Endothelial cell of umbilical vein (primary cell): Measurements from ENCODE around the gene RPL22L1. TPM values are rescaled to one million over a fixed set of nuclear protein-coding genes. Genes with fewer than 3 reads are reported as not detected.

Experiments used
- BruUV-seq: library from RNA; stranded (reverse); fragments of 400-500 nt; replicated peaks from 2 replicates; lab custom pipeline; 2021; lab: Mats Ljungman, UMichigan
- CTCF ChIA-PET: fragments of 300-600, 350-600 bp; sonication (Branson Sonifier 250); formaldehyde crosslinking; loops from one replicate; lab custom pipeline; 2021; ENCODE audit warnings: antibody characterized with exemption, inconsistent platforms; lab: Charles Lee
- POLR2A ChIA-PET: fragments of 300-600, 350-600 bp; sonication (Branson Sonifier 250); formaldehyde crosslinking; loops from one replicate; lab custom pipeline; 2021; ENCODE audit warnings: antibody characterized with exemption, inconsistent platforms; lab: Charles Lee
- DNase-seq: peaks from one replicate; pipeline ENCODE4 v3.0.0-alpha.2; 2011; ENCODE audit warnings: low read depth, low spot score
- FAIRE-seq: peaks from 2 replicates; lab custom pipeline; 2011; peaks lifted over from hg19 to GRCh38; lab: Jason Lieb, UNC
- H2AFZ ChIP-seq: 2 replicates; pipeline ENCODE4 v1.6.0; 2012; ENCODE audit warnings: low read depth, low read length, control low read depth, inconsistent platforms
- H3K27ac ChIP-seq: 2 replicates; pipeline ENCODE4 v1.5.1; 2011; ENCODE audit warnings: low read depth, mild to moderate bottlenecking, control low read depth, low read length, moderate library complexity; ENCODE audit not compliant: insufficient read depth
- H3K27me3 ChIP-seq, 2 experiments: 2 replicates each; pipeline versions ENCODE4 v1.6.0 to v1.6.1; 2011; ENCODE audit warnings: low read length in 2 of 2, mixed read lengths in 1 of 2; ENCODE audit not compliant: control insufficient read depth in 2 of 2, insufficient read depth in 2 of 2
- H3K36me3 ChIP-seq, 2 experiments: 2 replicates in 1 of 2; 3 replicates in 1 of 2; pipeline ENCODE4 v1.5.1; 2011; ENCODE audit warnings: low read length in 2 of 2, mild to moderate bottlenecking in 1 of 2, moderate library complexity in 1 of 2; ENCODE audit not compliant: control insufficient read depth in 2 of 2, insufficient read depth in 2 of 2; ENCODE audit errors: extremely low read depth in 1 of 2
- H3K4me1 ChIP-seq: 3 replicates; pipeline ENCODE4 v1.5.1; 2011; ENCODE audit warnings: mild to moderate bottlenecking, low read length; ENCODE audit not compliant: control insufficient read depth, insufficient read depth; ENCODE audit errors: extremely low read depth
- H3K4me2 ChIP-seq: 2 replicates; pipeline ENCODE4 v1.6.1; 2011; ENCODE audit warnings: low read length, control low read depth, mixed read lengths; ENCODE audit not compliant: insufficient read depth
- H3K4me3 ChIP-seq, 3 experiments: fragments of 200-600 bp in 1 of 3; sonication (generic), shearing (Covaris generic) in 1 of 3; replicated peaks in 1 of 3; 2 replicates each; pipeline ENCODE4 v1.5.1; 2011 to 2016; ENCODE audit warnings: control low read depth in 3 of 3, low read length in 3 of 3, mild to moderate bottlenecking in 2 of 3, inconsistent platforms in 1 of 3, low read depth in 1 of 3, moderate library complexity in 1 of 3; ENCODE audit not compliant: insufficient read depth in 1 of 3
- H3K79me2 ChIP-seq: 2 replicates; pipeline ENCODE4 v1.6.0; 2012; ENCODE audit warnings: low read length, inconsistent platforms; ENCODE audit not compliant: control insufficient read depth, insufficient read depth
- H3K9ac ChIP-seq: replicated peaks from 2 replicates; pipeline ENCODE3; 2011; ENCODE audit warnings: low read length, control low read depth; ENCODE audit not compliant: insufficient read depth; ENCODE audit errors: extremely low read depth
- H3K9me1 ChIP-seq: replicated peaks from 3 replicates; pipeline ENCODE4 v1.6.0; 2011; ENCODE audit warnings: mild to moderate bottlenecking, low read length; ENCODE audit not compliant: control insufficient read depth, insufficient read depth; ENCODE audit errors: extremely low read depth
- H3K9me3 ChIP-seq: replicated peaks from 2 replicates; pipeline ENCODE4 v1.5.1; 2012; ENCODE audit warnings: low read length, inconsistent platforms; ENCODE audit not compliant: control insufficient read depth, insufficient read depth
- H4K20me1 ChIP-seq: replicated peaks from 2 replicates; pipeline ENCODE3; 2011; ENCODE audit warnings: mild to moderate bottlenecking, low read length; ENCODE audit not compliant: control insufficient read depth, insufficient read depth; ENCODE audit errors: extremely low read depth
- FOS ChIP-seq: IDR thresholded peaks from 2 replicates; pipeline ENCODE4 v1.6.1; 2011; ENCODE audit warnings: mild to moderate bottlenecking, low read length, moderate library complexity, borderline replicate concordance; ENCODE audit not compliant: insufficient read depth
- GATA2 ChIP-seq: IDR thresholded peaks from 2 replicates; pipeline ENCODE4 v1.7.0; 2011; ENCODE audit warnings: low read depth, mild to moderate bottlenecking, moderate library complexity, mixed read lengths, low read length; ENCODE audit not compliant: insufficient read length, insufficient read depth
- JUN ChIP-seq: IDR thresholded peaks from 2 replicates; pipeline ENCODE4 v1.6.1; 2011; ENCODE audit warnings: borderline replicate concordance, low read depth; ENCODE audit not compliant: insufficient read length, insufficient read depth
- MYC ChIP-seq: IDR thresholded peaks from one replicate; pipeline ENCODE4 v1.6.1; 2011; ENCODE audit warnings: mild to moderate bottlenecking, low read depth, low read length
- POLR2AphosphoS5 ChIP-seq: IDR thresholded peaks from 2 replicates; pipeline ENCODE4 v1.6.1; 2012; ENCODE audit warnings: low read depth, mild to moderate bottlenecking, control low read depth, low read length, moderate library complexity; ENCODE audit not compliant: insufficient read depth
- dilution Hi-C: fragments of 300-500 bp; cut with MboI; formaldehyde crosslinking; loops from one replicate; pipeline ENCODE4 v1.15.0; 2019; ENCODE audit warnings: low sequenced_read_pairs; ENCODE audit not compliant: extremely low pct_ligation_motif_present
- intact Hi-C: fragments of 100-400 bp; cut with micrococcal nuclease; formaldehyde crosslinking; loops from one replicate; pipeline ENCODE4 v1.10.0; 2022
- polyA plus RNA-seq, 4 experiments: library from polyadenylated mRNA; depleted of rRNA in 3 of 4; stranded (reverse) in 3 of 4; unstranded in 1 of 4; fragments of >200 nt; gene quantifications; 2 replicates each; pipeline versions ENCODE4 v1.2.1 to v1.2.3, GENCODE V29; 2011 to 2012; ENCODE audit warnings: missing spikeins in 1 of 4
- total RNA-seq: library from RNA; stranded (reverse); gene quantifications from 2 replicates; pipeline ENCODE4 v1.2.3, GENCODE V29; 2021
- TF ChIP-seq, protein P1 (sequence below): IDR thresholded peaks from 2 replicates; pipeline ENCODE4 v1.6.1; 2011; ENCODE audit not compliant: insufficient read depth, insufficient read length

The RPL22L1 gene
- total and polyA plus RNA-seq, 2 donors (not counting 3 experiments of a cell fraction or from before 2014, with no cell fraction given), result 65.0 to 176 TPM

DNA sequence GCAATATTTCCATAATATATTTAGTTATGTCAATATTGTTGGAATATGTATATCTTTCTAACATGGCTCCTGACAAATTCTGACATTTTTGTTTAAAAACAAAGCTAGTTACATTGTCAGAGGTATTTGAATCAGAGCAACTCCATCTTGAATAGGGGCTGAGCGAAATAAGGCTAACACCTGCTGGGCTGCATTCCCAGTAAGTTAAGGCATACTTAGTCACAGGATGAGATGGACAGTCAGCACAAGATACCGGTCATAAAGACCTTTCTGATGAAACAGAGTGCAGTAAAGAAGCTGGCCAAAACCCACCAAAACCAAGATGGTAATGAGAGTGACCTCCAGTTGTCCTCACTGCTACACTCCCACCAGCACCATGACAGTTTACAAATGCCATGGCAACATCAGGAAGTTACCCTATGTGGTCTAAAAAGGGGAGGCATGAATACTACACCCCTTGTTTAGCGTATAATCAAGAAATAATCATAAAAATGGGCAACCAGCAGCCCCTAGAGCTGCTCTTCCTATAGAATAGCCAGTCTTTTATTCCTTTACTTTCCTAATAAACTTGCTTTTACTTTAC, 30.4 kb downstream of the RPL22L1 start:
- intact Hi-C loops, result loop anchor here (10.0 kb wide), 2 partner anchors 535 to 655 kb away; partner anchors contain the start of gene PHC3
- Histone ChIP-seq H3K9me1 (no peaks in the 10 kb centered on the region), H3K9ac (no peak overlapping the region), H2AFZ (no peak overlapping the region), H3K9me3 (no peaks in the 10 kb centered on the region), H3K36me3 (no peaks in the 10 kb centered on the region), H4K20me1 (no peaks in the 10 kb centered on the region), H3K4me3 (no peak overlapping the region), H3K4me2 (no peak overlapping the region), H3K4me1 (no peaks in the 10 kb centered on the region), H3K27me3 (peaks cover 6 to 10% of the 10 kb centered on the region in 2 experiments), H3K79me2 (no peaks in the 10 kb centered on the region), H3K27ac (no peak overlapping the region)
- ChIA-PET CTCF (interaction anchor here (0.8 to 4.6 kb wide), 6 partner anchors 9 to 428 kb away, joined by 3 to 25 read pairs (median 8); no protein-coding TSS in a partner anchor), POLR2A (interaction anchor here (0.9 kb wide), 1 partner anchor 28 kb away, joined by 3 read pairs; no protein-coding TSS in a partner anchor)
- no TSS peak for BruUV-seq
- TF ChIP-seq, protein P1, sequence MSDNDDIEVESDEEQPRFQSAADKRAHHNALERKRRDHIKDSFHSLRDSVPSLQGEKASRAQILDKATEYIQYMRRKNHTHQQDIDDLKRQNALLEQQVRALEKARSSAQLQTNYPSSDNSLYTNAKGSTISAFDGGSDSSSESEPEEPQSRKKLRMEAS, result no peak
- TF ChIP-seq POLR2AphosphoS5, result no peak
- TF ChIP-seq JUN, result no peak
- TF ChIP-seq GATA2, result no peak
- TF ChIP-seq MYC, result no peak
- dilution Hi-C loops, result no loop called here
- no peak for DNase-seq
- no peak for FAIRE-seq

GRCh38 chr3:170836491-170836890, 33.5 kb downstream of the RPL22L1 start:
- POLR2A ChIA-PET, result no interaction called here
- no TSS peak for BruUV-seq
- DNase-seq (no peak), FAIRE-seq (no peak)
- TF ChIP-seq GATA2 (no peak), FOS (no peak)
- Histone ChIP-seq H4K20me1 (no peaks in the 10 kb centered on the region), H3K4me2 (no peak overlapping the region), H3K36me3 (no peaks in the 10 kb centered on the region), H3K27me3 (peaks cover 21 to 23% of the 10 kb centered on the region in 2 experiments), H3K9me1 (no peaks in the 10 kb centered on the region), H3K9me3 (no peaks in the 10 kb centered on the region), H3K79me2 (no peaks in the 10 kb centered on the region), H3K4me1 (no peaks in the 10 kb centered on the region), H3K4me3 (no peak overlapping the region), H2AFZ (no peak overlapping the region), H3K27ac (no peak overlapping the region), H3K9ac (no peak overlapping the region)
- intact Hi-C loops, result no loop called here
- CTCF ChIA-PET, result interaction anchor here (1.4 to 4.6 kb wide), 3 partner anchors 9 to 25 kb away, joined by 3 to 22 read pairs (median 4); no protein-coding TSS in a partner anchor
- dilution Hi-C loops, result no loop called here
